K562 (cell line): ENCODE measurements around the gene GPC2. TPM values are rescaled to one million over a fixed set of nuclear protein-coding genes. Genes with fewer than 3 reads are reported as not detected.
A peak's percentile ranks its signal among the peaks of the same experiment; 100 is the strongest.

Source experiments
- BRD9 ChIP-seq: fragments of 450-650 bp; IDR thresholded peaks from 2 replicates; pipeline ENCODE4 v1.6.1; 2018; ENCODE audit warnings: low read depth; ENCODE audit not compliant: partially characterized antibody
- JUNB ChIP-seq: fragments of 450-650 bp; formaldehyde crosslinking; conservative IDR thresholded peaks from 2 replicates; pipeline ENCODE4 v1.4.0; 2020; ENCODE audit warnings: mild to moderate bottlenecking
- KHSRP ChIP-seq: fragments of 450-650 bp; IDR thresholded peaks from 2 replicates; pipeline ENCODE4 v1.6.1; 2017
- LCOR ChIP-seq: sonication (generic); formaldehyde crosslinking; IDR thresholded peaks from 2 replicates; pipeline ENCODE4 v1.8.0; 2022; ENCODE audit warnings: mild to moderate bottlenecking, missing genetic modification reagents
- MAZ ChIP-seq, 2 experiments: fragments of 450-650 bp in 1 of 2; sonication (generic) in 1 of 2; formaldehyde crosslinking; IDR thresholded peaks in 1 of 2; conservative IDR thresholded peaks in 1 of 2; 2 replicates each; pipeline versions ENCODE4 v1.4.0 to v1.5.0; 2020; ENCODE audit warnings: mild to moderate bottlenecking in 1 of 2, missing genetic modification reagents in 1 of 2
- NR4A1 ChIP-seq, 2 experiments: fragments of 250-450 bp in 1 of 2; fragments of 450-650 bp in 1 of 2; sonication (Bioruptor Pico) in 1 of 2; IDR thresholded peaks; 2 replicates each; pipeline versions ENCODE4 v1.4.0 to v1.6.1; 2016 to 2020; ENCODE audit warnings: mild to moderate bottlenecking in 2 of 2, missing compliant biosample characterization in 1 of 2, missing genetic modification characterization in 1 of 2, moderate library complexity in 1 of 2
- RBM25 ChIP-seq: fragments of 200-400 bp; formaldehyde crosslinking; IDR thresholded peaks from 2 replicates; pipeline ENCODE4 v1.6.1; 2018; ENCODE audit warnings: low read length, low read depth, moderate library complexity; ENCODE audit not compliant: severe bottlenecking
- SIRT6 ChIP-seq: IDR thresholded peaks from one replicate; pipeline ENCODE4 v1.6.1; 2012; ENCODE audit warnings: low read depth, mild to moderate bottlenecking, control low read depth, inconsistent platforms, low read length, moderate library complexity
- SNIP1 ChIP-seq: fragments of 450-650 bp; IDR thresholded peaks from 2 replicates; pipeline ENCODE4 v1.7.1; 2017; ENCODE audit warnings: low read depth, mild to moderate bottlenecking
- XRCC5 ChIP-seq: fragments of 200-400 bp; formaldehyde crosslinking; IDR thresholded peaks from 2 replicates; pipeline ENCODE4 v1.6.1; 2017; ENCODE audit warnings: low read depth, mild to moderate bottlenecking, low read length
- ZFX ChIP-seq: sonication (generic); formaldehyde crosslinking; IDR thresholded peaks from 2 replicates; pipeline ENCODE4 v1.8.0; 2022; ENCODE audit warnings: mild to moderate bottlenecking, missing genetic modification reagents, moderate library complexity
- ZNF668 ChIP-seq: fragments of 250-450 bp; sonication (Bioruptor Pico); IDR thresholded peaks from 2 replicates; pipeline ENCODE4 v1.8.0; 2022; ENCODE audit warnings: mild to moderate bottlenecking, inconsistent platforms
- ZNF696 ChIP-seq: fragments of 250-450 bp; sonication (Bioruptor Pico); conservative IDR thresholded peaks from 2 replicates; pipeline ENCODE4 v1.4.0; 2020; ENCODE audit warnings: mild to moderate bottlenecking, moderate library complexity
- polyA plus RNA-seq, 8 experiments: library from polyadenylated mRNA; depleted of rRNA in 4 of 8; stranded (reverse) in 5 of 8; unstranded in 3 of 8; fragments of >200 nt; fragmentation: Nextera tagmentation in 2 of 8; fragmentation: Illumina TruSeq in 1 of 8; extraction: Ambion mirVana in 2 of 8; extraction: Trizol in 1 of 8; gene quantifications; 2 replicates each; pipeline versions ENCODE4 v1.2.1 to v1.2.3, GENCODE V29; 2011 to 2014; ENCODE audit warnings: inconsistent platforms in 1 of 8, missing spikeins in 1 of 8
- total RNA-seq, 7 experiments: library from RNA; depleted of rRNA in 6 of 7; stranded (reverse); fragments of >200 nt in 6 of 7; fragmentation: Illumina TruSeq in 2 of 7; extraction: Trizol in 2 of 7; gene quantifications; 2 replicates each; pipeline versions ENCODE4 v1.2.1 to v1.2.3, GENCODE V29; 2011 to 2021; ENCODE audit warnings: low replicate concordance in 1 of 7
- TF ChIP-seq, protein P1 (sequence below): fragments of 450-650 bp; conservative IDR thresholded peaks from 2 replicates; pipeline ENCODE4 v1.6.1; 2016; ENCODE audit warnings: missing genetic modification characterization, low read depth, mild to moderate bottlenecking, control low read depth, missing compliant biosample characterization
- TF ChIP-seq, protein P2 (sequence below): fragments of 250-450 bp; sonication (Bioruptor Pico); IDR thresholded peaks from 2 replicates; pipeline ENCODE4 v1.4.0; 2020
- TF ChIP-seq, protein P3 (sequence below): sonication (generic); formaldehyde crosslinking; IDR thresholded peaks from 2 replicates; pipeline ENCODE4 v1.8.1; 2023; ENCODE audit warnings: missing genetic modification reagents, mild to moderate bottlenecking, borderline replicate concordance
- TF ChIP-seq, protein P4 (sequence below), 2 experiments: fragments of 450-650 bp; IDR thresholded peaks; 2 replicates each; pipeline ENCODE4 v1.6.1; 2016

The GPC2 gene
- total and polyA plus RNA-seq, 9 of the 15 experiments (the other 6 are each of a cell fraction or from before 2014, with no cell fraction given): 0.06 to 7.7 (median 1.4) TPM; not detected in 1

DNA sequence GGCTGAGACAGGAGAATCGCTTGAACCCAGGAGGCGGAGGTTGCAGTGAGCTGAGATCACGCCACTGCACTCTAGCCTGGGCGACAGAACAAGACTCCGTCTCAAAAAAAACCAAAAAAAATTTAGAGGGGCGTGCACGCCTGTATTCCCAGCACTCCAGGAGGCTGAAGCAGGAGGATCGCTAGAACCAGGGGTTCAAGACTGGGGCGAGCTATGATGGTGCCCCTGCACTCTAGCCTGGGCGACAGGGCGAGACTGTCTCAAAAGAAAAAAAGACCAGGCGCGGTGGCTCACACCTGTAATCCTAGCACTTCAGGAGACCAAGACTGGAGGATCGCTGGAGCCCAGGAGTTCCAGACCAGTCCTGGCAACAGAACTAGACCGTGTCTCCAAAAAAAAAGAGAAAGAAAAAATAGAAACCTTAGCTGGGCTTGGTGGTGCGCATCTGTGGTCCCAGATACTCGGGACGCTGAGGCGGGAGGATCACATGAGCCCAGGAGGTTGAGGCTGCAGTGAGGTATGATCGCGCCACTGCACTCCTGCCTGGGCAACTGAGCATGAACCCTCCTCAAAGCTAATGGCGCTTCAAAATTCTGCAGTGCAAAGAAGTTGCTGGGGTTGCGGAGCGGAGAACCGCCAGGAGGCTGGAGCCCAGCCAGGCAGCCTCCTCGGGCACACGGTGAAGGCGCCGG is 50.8 kb downstream of the GPC2 start (continued):
- TF ChIP-seq NR4A1 (CRISPR knock-in tag; IDR thresholded peaks at IDR 0.05) (no peak), NR4A1 (tag; IDR thresholded peaks at IDR 0.05) (peak; percentile 78), SIRT6 (no peak), ZFX (CRISPR knock-in tag) (no peak), ZNF668 (no peak), XRCC5 (no peak), BRD9 (no peak), SNIP1 (no peak), RBM25 (no peak), ZNF696 (CRISPR knock-in tag) (no peak), MAZ (CRISPR knock-in tag; conservative IDR thresholded peaks at IDR 0.05 in 1 of 2, IDR thresholded peaks at IDR 0.05 in 1 of 2) (no peak), JUNB (CRISPR knock-in tag) (0 out of 2 replicates have a peak, but pooled peaks have one; percentile 8), LCOR (CRISPR knock-in tag) (no peak), KHSRP (no peak)
- TF ChIP-seq, protein P1, sequence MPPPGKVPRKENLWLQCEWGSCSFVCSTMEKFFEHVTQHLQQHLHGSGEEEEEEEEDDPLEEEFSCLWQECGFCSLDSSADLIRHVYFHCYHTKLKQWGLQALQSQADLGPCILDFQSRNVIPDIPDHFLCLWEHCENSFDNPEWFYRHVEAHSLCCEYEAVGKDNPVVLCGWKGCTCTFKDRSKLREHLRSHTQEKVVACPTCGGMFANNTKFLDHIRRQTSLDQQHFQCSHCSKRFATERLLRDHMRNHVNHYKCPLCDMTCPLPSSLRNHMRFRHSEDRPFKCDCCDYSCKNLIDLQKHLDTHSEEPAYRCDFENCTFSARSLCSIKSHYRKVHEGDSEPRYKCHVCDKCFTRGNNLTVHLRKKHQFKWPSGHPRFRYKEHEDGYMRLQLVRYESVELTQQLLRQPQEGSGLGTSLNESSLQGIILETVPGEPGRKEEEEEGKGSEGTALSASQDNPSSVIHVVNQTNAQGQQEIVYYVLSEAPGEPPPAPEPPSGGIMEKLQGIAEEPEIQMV (tag): no peak
- TF ChIP-seq, protein P2, sequence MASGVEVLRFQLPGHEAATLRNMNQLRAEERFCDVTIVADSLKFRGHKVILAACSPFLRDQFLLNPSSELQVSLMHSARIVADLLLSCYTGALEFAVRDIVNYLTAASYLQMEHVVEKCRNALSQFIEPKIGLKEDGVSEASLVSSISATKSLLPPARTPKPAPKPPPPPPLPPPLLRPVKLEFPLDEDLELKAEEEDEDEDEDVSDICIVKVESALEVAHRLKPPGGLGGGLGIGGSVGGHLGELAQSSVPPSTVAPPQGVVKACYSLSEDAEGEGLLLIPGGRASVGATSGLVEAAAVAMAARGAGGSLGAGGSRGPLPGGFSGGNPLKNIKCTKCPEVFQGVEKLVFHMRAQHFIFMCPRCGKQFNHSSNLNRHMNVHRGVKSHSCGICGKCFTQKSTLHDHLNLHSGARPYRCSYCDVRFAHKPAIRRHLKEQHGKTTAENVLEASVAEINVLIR: no peak
- TF ChIP-seq, protein P3, sequence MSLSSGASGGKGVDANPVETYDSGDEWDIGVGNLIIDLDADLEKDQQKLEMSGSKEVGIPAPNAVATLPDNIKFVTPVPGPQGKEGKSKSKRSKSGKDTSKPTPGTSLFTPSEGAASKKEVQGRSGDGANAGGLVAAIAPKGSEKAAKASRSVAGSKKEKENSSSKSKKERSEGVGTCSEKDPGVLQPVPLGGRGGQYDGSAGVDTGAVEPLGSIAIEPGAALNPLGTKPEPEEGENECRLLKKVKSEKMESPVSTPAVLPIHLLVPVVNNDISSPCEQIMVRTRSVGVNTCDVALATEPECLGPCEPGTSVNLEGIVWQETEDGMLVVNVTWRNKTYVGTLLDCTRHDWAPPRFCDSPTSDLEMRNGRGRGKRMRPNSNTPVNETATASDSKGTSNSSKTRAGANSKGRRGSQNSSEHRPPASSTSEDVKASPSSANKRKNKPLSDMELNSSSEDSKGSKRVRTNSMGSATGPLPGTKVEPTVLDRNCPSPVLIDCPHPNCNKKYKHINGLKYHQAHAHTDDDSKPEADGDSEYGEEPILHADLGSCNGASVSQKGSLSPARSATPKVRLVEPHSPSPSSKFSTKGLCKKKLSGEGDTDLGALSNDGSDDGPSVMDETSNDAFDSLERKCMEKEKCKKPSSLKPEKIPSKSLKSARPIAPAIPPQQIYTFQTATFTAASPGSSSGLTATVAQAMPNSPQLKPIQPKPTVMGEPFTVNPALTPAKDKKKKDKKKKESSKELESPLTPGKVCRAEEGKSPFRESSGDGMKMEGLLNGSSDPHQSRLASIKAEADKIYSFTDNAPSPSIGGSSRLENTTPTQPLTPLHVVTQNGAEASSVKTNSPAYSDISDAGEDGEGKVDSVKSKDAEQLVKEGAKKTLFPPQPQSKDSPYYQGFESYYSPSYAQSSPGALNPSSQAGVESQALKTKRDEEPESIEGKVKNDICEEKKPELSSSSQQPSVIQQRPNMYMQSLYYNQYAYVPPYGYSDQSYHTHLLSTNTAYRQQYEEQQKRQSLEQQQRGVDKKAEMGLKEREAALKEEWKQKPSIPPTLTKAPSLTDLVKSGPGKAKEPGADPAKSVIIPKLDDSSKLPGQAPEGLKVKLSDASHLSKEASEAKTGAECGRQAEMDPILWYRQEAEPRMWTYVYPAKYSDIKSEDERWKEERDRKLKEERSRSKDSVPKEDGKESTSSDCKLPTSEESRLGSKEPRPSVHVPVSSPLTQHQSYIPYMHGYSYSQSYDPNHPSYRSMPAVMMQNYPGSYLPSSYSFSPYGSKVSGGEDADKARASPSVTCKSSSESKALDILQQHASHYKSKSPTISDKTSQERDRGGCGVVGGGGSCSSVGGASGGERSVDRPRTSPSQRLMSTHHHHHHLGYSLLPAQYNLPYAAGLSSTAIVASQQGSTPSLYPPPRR: no peak
- TF ChIP-seq, protein P4, sequence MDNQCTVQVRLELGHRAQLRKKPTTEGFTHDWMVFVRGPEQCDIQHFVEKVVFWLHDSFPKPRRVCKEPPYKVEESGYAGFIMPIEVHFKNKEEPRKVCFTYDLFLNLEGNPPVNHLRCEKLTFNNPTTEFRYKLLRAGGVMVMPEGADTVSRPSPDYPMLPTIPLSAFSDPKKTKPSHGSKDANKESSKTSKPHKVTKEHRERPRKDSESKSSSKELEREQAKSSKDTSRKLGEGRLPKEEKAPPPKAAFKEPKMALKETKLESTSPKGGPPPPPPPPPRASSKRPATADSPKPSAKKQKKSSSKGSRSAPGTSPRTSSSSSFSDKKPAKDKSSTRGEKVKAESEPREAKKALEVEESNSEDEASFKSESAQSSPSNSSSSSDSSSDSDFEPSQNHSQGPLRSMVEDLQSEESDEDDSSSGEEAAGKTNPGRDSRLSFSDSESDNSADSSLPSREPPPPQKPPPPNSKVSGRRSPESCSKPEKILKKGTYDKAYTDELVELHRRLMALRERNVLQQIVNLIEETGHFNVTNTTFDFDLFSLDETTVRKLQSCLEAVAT (IDR thresholded peaks at IDR 0.05): no peak
